ENCODE measurements around the gene ZSWIM5. TPM values are rescaled to one million over a fixed set of nuclear protein-coding genes. Genes with fewer than 3 reads are reported as not detected.

ZSWIM5 gene
- total and polyA plus RNA-seq, 9 of the 15 experiments (the other 6 are each of a cell fraction or from before 2014, with no cell fraction given): under 0.01 to 0.07 (median 0.03) TPM; not detected in 3

- no peak for FAIRE-seq
- CTCF ChIA-PET (ENCODE audit: low intra/inter-chr PET ratio): no interaction called here
- 2% methylated on average over 2 of the region's 2 CpGs for WGBS (ENCODE audit: insufficient coverage, low coverage, missing lambda C conversion rate)
Observed at GRCh38 chr1:45134461-45134873, 71.9 kb downstream of the ZSWIM5 start.

More at GRCh38 chr1:45134461-45134873, 71.9 kb downstream of the ZSWIM5 start:
- Histone ChIP-seq H3K4me1 (replicated peaks in 1 of 2; ENCODE audit: control insufficient read depth in 2 of 2, insufficient read depth in 2 of 2, low read length in 2 of 2) (no peaks in the 10 kb centered on the region), H3K9me1 (ENCODE audit: control insufficient read depth, insufficient read depth, low read length) (no peaks in the 10 kb centered on the region), H3K9ac (ENCODE audit: insufficient read depth in 1 of 2, low read depth in 2 of 2, low read length in 2 of 2) (no peak overlapping the region), H3K27me3 (ENCODE audit: control insufficient read depth in 2 of 2, insufficient read depth in 2 of 2, low read length in 2 of 2) (peaks cover 5 to 9% of the 10 kb centered on the region in 2 experiments; a peak in 4 of 5 replicates), H4K20me1 (replicated peaks; ENCODE audit: control insufficient read depth, insufficient read depth, low read length) (no peaks in the 10 kb centered on the region), H3K4me2 (ENCODE audit: insufficient read depth, low read length) (no peak overlapping the region), H3K4me3 (no peak overlapping the region), H3K79me2 (ENCODE audit: control insufficient read depth, insufficient read depth, low read length) (no peaks in the 10 kb centered on the region), H2AFZ (ENCODE audit: low read depth, low read length) (no peak overlapping the region), H3K27ac (ENCODE audit: extremely low read depth, low read depth, low read length) (no peak overlapping the region), H3K36me3 (ENCODE audit: control insufficient read depth, insufficient read depth, low read length) (no peaks in the 10 kb centered on the region), H3K9me3 (replicated peaks; ENCODE audit: control insufficient read depth, insufficient read depth, low read depth, low read length) (no peaks in the 10 kb centered on the region)
- DNase-seq (ENCODE audit: extremely low read depth in 1 of 4, low spot score in 3 of 4): no peak
- POLR2A ChIA-PET: no interaction called here
- BruUV-seq (replicated peaks): no TSS peak
- TF ChIP-seq SUPT5H (IDR thresholded peaks at IDR 0.05): no peak
- TF ChIP-seq TCF7 (IDR thresholded peaks at IDR 0.05; ENCODE audit: borderline replicate concordance): no peak
- TF ChIP-seq ZBED1 (IDR thresholded peaks at IDR 0.05): no peak
- no peak for TF ChIP-seq VEZF1 (CRISPR knock-in tag; IDR thresholded peaks at IDR 0.05)
- no peak for TF ChIP-seq ZNF3 (CRISPR knock-in tag; IDR thresholded peaks at IDR 0.05)
- TF ChIP-seq ZNF175 (CRISPR knock-in tag; IDR thresholded peaks at IDR 0.05; ENCODE audit: low read depth): no peak
- no peak for TF ChIP-seq SREBF2 (CRISPR knock-in tag; IDR thresholded peaks at IDR 0.05)
- no peak for TF ChIP-seq ID3 (CRISPR knock-in tag; IDR thresholded peaks at IDR 0.05)
- TF ChIP-seq ID3 (tag; IDR thresholded peaks at IDR 0.05): no peak
- no peak for TF ChIP-seq IFI16 (CRISPR knock-in tag; IDR thresholded peaks at IDR 0.05)
- TF ChIP-seq THAP7 (CRISPR knock-in tag; IDR thresholded peaks at IDR 0.05): no peak
- TF ChIP-seq HINFP (tag; conservative IDR thresholded peaks at IDR 0.05; ENCODE audit: low read depth): no peak
- TF ChIP-seq HMGXB4 (CRISPR knock-in tag; IDR thresholded peaks at IDR 0.05): no peak
- TF ChIP-seq ZNF695 (CRISPR knock-in tag; IDR thresholded peaks at IDR 0.05): no peak
- in situ Hi-C loops (cut with MboI): no loop called here
- no peak for ATAC-seq
- intact Hi-C loops (cut with micrococcal nuclease): no loop called here
